NCI-H1436 treated with DMSO at 0.1 percent for 48 hours (cell line): Measurements from ENCODE around the gene UBALD2.
"Not testable (repeated sequence)": the region's sequence is repeated elsewhere in the genome, so short reads cannot be mapped to it uniquely, and the experiment has no call there.

Source experiments
- DNase-seq: peaks from one replicate; lab custom pipeline; 2025; lab: John Stamatoyannopoulos, UW

UBALD2 gene

DNA sequence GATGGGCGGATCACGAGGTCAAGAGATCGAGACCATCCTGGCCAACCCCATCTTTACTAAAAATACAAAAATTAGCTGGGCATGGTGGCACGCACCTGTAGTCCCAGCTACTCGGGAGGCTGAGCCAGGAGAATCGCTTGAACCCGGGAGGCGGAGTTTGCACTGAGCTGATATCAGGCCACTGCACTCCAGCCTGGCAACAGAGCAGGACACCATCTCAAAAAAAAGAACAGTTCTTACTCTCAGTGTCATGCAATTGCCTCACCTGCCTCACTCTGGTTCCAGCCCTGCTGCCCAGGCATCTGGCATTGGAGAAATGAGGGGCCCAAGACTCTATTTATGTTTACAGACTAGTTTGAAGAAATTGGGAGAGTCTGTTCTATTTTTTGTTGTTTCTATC is 20.4 kb upstream of the UBALD2 start:
- DNase-seq, result not testable (repeated sequence)

DNA sequence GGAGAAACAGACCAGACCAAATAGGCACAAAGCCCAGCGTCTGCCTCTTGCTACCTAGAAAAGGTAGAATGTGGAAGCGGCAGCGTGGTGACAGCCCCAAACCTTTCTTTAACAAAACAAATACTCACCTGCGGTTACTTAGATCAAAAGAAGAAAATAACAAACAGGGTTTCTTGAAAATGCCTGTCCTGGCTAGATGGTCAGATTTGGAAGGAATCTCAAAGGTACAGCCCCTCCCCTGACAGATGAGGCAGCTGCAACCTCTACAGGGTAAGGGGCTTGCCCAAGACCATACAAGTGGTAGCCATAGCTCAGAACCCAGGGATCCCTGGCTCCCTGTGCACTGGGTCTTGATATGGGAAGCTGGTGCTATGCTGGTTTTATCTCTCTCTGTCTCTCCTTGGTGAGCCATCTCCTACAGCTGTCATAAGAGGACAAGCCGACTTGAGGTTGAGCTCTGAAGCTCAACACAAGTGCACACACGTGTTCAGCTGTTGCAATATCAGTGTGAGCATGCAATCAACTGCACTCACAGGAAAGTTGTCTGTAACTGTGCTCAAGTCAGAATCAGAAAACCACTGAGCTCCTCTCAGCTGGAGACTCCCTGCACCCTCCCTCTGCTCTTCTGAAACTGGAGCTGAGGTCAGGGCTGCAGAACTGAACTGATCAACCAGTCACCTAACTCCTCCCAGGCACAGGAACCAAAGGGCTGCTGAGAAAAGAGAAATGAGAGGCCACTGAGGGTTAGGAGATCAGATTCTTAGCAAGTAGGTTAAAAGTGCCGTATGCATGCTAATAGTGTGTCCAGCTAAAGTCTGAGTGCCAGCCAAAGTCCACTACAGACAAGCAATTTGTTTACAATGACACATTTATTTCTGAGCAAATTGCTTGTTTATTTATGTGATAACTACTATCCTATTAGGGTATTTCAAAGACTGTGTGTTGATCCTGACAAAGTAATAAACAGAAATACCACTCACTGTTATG is 18.8 kb upstream of the UBALD2 start:
- no peak for DNase-seq

DNA sequence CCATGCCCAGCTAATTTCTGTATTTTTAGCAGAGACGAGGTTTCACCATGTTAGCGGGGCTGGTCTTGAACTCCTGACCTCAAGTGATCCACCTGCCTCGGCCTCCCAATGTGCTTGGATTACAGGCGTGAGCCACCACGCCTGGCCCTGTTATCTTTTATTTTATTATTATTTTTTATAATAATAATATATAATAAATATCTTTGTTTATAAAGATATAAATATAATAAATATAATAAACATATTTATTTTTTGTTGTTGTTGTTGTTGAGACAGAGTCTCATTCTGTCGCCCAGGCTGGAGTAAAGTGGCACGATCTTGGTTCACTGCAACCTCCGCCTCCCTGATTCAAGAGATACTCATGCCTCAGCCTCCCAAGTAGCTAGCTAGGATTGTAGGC is 17.8 kb upstream of the UBALD2 start:
- no peak for DNase-seq

DNA sequence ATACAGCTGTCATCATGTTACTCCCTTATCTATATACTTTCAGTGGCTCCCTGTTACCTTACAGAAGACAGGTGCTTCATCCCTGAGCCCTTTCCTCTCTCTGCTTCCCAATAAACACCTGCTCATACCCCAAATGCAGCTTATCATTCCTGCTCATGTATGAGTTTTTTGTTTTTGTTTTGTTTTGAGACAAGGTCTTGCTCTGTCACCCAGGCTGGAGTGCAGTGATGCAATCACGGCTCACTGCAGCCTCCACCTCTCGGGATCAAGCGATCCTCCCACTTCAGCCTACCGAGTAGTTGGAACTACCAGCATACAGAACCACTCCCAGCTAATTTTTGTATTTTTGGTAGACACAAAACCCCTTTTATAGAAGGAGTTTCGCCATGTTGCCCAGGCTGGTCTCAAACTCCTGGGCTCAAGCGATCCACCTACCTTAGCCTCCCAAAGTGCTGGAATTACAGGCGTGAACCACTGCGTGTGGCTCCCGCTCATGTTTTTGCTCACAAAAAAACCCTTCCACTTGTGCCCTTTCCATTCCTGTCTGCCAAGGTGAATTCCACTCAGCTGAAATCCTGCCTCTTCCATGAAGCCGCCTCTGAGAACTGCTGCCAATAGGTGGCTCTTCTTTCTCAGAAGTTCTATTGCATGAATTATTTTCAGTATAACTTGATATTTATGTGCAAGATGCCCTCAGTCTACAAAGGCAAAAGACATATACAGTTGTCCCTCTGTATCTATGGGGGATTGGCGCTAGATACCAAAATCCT is 16.9 kb upstream of the UBALD2 start:
- DNase-seq, result no peak

DNA sequence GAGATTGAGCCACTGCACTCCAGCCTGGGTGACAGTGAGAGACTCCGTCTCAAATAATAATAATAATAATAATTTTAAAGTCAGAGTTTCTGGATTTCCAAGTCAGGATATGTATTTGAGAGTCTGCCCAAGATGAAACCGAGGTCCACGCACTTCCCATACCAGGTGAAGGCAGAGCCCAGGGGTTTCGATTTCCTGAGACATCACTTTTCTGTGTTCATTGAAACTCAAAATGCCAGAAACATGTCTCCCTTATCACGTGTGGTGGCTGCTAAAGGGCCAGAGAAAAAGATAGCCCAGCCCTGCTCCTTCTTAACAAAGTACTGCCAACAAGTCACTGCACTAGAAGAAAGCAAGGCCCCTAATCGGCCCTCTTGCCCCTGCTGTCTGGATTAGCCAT is 15.0 kb upstream of the UBALD2 start:
- DNase-seq, result no peak

DNA sequence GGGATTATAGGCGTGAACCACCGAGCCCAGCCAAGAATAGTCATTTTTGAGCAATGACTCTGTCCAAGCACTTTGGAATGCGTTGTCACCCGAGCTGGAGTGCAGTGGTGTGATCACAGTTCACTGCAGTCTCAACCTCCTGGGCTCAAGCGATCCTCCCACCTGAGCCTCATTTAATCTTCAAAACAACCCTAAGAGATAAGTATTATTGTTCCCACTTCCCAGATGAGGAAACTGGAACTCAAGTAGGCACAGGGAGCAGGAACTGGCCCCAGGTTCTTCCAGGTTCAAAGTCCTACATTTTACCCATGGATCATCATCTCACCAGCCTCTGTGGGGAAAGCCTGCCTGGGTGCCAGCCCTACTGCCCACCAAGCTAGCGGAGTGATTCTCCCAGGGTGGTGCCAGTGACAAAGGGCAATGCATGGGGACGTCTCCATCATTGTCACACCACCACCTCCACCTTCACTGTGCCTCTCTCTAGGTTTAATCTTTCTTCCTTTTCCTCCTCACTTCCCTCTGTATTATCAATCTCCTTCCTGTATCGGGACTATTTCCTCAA is 13.6 kb upstream of the UBALD2 start:
- DNase-seq, result no peak

DNA sequence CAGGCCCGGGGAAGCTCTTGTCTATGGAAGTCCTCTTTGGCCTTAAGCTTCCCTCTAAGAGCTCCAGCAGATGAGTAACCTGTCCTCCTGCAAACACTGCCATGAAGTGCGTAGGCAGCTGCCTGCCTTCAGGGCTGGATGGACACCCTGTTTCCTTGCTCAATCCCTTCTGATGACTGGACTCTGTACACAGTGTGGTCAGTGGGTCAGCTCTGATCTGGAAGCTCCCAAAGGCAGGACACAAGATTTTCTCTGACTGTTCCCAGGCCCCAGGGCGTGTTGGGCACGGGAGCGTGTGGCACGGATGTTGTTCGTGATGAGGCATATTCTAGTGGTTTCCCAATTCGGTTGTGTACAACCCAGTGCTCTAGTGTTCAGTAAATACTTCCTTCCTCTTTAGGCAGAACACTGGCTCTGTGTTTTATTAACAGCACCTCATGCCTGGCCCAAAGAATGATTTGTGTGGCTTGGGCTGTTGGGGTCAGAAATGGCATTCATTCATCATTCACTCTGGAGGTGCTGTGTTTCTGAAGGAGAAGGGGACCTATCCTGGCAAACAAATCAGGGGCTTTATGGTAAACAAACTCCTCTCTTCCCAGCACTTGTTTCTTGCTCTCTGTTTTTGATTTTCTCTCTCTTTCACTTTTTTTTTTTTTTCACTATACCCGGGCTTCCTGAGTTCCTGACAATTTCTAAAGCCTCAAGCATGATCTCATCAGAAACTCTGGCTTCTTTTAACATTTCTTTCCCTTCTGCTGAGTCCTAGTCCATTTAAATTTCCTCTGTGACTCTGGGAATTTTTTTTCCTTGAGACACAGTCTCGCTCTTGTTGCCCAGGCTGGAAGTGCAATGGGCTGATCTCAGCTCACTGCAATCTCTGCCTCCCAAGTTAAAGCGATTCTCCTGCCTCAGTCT is 12.9 kb upstream of the UBALD2 start:
- no peak for DNase-seq

DNA sequence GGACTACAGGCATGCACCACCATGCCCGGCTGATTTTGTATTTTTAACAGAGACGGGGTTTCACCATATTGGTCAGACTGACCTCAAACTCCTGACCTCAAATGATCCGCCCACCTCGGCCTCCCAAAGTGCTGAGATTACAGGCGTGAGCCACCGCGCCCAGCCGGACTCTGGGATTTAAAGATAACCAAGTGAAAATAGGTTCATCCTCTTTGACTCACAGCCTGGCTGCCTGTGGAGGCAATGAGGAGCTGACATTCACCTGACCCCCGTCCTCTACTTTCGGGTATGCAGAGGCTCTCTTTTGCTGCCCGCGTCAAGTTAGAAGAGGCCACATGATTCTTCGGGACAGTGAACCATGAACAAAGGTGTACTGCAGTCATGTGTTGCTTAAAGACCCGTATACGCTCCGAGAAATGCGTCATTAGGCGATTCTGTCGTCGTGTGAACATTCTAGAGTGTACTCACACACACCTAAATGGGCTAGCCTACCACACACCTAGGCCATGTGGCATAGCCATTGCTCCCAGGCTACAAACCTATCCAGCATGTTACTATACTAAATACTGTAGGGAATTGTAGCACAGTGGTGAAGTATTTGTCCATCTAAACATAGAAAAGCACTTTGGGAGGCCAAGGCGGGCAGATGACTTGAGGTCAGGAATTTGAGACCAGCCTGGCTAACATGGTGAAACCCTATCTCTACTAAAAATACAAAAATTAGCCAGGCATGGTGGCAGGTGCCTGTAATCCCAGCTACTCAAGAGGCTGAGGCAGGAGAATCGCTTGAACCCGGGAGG is 12.0 kb upstream of the UBALD2 start:
- DNase-seq, result not testable (repeated sequence)

DNA sequence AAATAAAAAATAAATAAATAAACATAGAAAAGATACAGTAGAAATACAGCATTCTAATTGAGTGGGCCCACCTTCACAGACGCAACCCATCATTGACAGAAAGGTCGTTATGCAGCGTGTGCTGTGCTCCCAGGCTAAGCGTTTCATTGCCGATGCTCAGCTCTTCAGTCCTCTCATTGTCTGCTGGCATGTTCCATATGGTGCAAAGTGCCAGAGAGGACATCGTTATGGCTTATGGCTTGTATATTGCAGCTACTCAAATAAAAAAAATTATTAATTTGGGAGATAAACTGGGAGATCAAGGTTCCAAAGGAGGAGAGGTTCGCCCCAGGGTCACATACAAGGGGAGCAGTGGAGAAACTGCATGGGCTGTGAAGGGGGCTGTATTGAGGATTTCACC is 11.3 kb upstream of the UBALD2 start:
- DNase-seq, result no peak

DNA sequence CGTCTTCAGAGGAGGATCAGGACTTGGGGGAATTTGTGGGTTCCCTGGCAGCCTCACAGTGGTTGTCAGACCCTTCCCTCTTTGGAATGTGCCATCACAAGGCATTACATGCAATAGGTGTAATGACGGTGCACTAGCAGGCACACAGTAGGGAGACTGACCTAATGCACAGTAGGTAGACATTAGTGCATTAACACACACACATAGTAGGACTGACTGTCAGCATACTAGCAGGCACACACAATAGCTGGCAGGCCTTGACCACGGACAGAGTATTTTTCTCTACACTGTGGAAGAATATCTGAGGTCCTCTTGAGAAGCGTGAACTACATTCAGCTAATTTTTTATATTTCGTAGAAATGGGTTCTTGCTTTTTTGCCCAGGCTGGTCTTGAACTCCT is 10.9 kb upstream of the UBALD2 start:
- DNase-seq, result no peak

DNA sequence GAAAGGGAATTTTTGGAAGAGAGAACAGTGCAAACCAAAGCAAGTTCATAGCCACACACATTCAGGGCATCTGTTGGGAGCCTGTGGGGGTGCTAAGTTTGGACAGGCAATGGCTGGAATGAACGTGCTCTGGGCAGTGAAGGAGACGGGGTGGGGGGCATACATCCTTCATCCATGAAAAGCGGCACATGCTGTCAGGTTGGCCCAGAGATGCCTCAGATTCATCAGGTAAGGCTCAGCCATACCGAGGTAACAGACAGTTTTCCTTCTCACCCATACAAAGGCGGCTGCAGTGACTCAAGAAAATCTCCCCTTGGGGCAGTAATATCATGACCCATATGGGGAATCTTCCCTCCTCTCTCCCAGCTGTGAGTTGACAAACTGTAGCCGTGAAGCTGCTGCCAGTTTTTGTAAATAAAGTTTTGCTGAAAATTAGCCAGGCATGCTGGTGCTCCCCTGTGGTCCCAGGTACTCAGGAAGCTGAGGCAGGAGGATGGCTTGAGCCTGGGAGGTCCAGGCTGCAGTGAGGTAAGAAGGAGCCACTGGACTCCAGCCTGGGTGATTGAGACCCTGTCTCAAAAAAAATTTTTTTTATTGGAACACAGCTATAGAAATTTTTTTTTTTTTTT is 9.2 kb upstream of the UBALD2 start:
- DNase-seq, result no peak

DNA sequence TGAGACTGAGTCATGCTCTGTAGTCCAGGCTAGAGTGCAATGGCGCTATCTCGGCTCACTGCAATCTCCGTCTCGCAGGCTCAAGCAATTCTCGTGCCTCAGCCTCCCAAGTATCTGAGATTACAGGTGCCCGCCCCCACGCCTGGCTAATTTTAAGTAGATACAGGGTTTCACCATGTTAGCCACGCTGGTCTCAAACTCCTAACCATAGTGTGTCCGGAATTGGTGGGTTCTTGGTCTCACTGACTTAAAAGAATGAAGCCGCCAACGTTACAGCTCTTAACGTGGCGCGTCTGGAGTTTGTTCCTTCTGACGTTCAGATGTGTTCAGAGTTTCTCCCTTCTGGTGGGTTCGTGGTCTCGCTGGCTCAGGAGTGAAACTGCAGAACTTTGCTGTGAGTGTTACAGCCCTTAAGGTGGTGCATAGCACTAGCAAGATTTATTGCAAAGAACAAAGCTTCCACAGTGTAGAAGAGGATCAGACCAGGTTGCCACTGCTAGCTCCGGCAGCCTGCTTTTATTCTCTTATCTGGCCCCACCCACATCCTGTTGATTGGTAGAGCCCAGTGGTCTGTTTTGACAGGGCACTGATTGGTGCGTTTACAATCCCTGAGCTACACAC is 8.6 kb upstream of the UBALD2 start:
- DNase-seq, result not testable (repeated sequence)

DNA sequence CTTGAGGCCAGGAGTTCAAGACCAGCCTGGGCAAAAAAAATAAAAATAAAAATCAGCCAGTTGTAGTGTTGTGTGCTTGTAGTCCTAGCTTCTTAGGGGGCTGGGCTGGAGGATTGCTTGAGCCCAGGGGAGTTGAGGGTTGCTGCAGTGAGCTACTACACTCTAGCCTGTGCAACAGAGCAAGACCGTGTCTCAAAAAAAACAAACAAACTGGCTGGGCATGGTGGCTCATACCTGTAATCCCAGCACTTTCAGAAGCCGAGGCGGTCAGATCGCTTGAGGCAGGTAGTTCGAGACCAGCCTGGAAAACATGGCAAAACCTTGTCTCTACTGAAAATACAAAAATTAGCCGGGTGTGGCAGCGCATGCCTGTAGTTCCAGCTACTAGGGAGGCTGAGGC is 4.9 kb upstream of the UBALD2 start:
- DNase-seq, result no peak

DNA sequence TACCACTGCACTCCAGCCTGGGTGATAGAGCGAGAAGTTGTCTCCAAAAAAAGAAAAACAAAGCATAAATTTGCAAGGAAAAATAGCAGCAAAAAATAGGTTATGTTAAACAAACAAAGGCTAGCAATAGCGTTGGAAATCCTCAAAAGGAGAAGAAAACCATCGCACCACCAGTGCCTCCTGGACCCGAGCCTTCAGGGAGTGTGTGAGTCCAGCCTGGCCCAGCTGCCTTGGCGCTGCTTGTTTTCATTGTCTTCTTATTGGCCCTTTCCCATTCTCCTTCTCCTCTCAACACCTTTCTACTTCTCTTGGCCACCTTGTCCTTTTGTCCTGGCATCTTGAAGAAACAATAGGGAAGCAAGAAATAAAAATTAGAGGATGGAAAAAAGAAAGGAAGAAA is 4.5 kb upstream of the UBALD2 start:
- DNase-seq, result no peak

DNA sequence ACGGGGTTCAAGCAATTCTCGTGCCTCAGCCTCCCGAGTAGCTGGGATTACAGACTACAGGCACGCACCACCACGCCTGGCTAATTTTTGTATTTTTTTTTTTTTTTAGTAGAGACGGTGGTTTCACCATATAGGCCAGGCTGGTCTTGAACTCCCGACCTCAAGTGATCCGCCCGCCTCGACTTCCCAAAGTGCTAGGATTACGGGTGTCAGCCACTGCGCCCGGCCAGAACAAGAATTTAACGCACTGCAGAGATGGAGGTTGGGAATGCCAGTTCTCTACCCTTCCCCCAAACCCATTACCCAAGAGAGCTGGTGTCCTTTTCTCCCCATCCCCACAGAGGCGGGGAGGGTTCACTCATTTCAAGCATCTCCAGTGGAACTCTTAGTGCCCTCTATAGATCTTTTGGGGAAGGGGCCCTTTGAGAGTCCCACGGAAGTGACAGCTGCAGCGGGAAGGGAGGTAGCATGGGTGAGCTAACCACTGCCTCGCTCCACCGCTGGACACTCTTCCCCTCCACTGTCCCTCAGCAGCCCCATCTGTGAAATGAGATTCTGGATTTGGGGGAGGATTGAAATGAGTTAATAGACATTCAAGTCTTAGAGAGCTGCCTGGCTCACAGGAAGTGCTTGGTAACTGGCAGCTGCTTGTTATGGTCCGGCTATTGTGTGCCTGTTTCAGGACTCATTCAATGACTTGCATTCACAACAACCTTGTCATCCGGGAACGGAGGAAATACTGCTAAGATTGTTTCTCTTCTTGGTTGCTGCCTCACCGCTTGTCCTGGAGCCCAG is 3.5 kb upstream of the UBALD2 start:
- DNase-seq, result peak; percentile 66

DNA sequence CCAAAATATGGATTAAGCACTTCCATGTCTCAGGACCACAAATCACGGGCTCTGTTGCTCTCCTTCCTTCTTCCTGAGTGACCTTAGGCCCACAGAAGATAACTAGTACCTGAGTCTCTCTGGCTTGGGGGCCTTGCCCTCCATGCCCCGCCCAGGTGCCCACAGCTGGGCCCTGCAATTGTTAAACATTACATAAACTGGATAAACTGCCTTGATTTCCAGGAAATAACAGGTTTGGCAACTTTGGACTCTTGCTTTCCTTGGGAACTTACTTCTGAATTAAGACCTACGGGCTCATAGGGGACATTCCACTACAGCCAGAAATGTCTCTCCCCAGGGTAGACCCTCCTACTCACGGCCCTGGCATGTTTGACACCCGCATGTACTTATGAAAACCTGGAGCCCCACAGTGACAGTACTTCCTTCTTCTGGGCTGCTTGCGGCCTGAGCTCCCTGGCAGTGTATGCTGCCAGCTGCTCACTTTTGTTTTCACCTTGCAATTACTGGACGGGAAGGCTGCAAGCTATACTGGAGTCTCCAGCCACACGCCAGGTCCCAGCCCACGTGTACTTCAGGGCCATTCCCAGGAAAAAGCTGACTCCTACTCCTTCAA is 2.3 kb upstream of the UBALD2 start:
- DNase-seq, result no peak

DNA sequence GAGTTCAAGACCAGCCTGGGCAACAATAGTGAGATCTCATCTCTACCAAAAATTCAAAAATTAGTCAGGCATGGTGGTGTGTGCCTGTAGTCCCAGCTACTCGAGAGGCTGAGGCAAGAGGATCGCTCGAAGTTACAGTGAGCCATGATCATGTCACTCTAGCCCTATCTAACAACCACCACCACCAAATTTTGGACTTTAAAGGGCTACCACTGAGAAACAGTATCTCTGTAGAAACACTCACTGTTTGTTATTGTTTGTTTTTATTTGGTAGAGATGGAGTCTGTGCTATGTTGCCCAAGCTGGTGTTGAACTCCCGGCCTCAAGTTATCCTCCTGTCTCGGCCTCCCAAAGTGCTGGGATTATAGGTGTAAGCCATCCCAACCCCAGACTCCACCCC is 1.3 kb upstream of the UBALD2 start:
- DNase-seq, result no peak

DNA sequence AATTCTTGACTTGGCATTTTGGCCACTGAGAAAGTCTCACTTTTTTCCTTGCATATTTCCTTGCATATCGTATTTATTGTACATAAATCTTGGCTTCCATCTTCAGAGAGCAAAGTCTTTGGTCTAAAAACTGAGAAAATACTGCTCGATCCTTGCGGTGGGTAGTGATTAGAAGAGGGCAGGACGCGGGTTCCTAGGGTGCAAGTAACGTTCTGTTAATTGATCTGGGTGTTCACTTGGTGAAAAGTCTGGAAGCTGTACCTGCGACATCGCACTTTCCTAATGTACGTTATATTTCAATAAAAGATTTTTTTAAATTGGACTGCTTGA is 758 bp upstream of the UBALD2 start:
- no peak for DNase-seq
